GM18868 (cell line): ENCODE data around the gene MYRFL.
"Not testable (repeated sequence)": the region's sequence is repeated elsewhere in the genome, so short reads cannot be mapped to it uniquely, and the experiment has no call there.

ENCODE experiments used
- ATAC-seq: cut with Tn5 transposase; IDR thresholded peaks from one replicate; pipeline ENCODE4 v1.9.1; 2021; ENCODE audit warnings: mild to moderate bottlenecking, moderate library complexity; ENCODE audit not compliant: unreplicated experiment

The MYRFL gene

GRCh38 chr12:69840727-69841126 is 15.7 kb downstream of the MYRFL start:
- no peak for ATAC-seq

- no peak for ATAC-seq
Measured at GRCh38 chr12:69843608-69844007, 18.6 kb downstream of the MYRFL start.

GRCh38 chr12:69844416-69844815 is 19.4 kb downstream of the MYRFL start:
- ATAC-seq = no peak

- no peak for ATAC-seq
Measured at GRCh38 chr12:69844836-69845235, 19.8 kb downstream of the MYRFL start.

GRCh38 chr12:69846976-69847375 is 21.9 kb downstream of the MYRFL start:
- ATAC-seq = no peak

- no peak for ATAC-seq
Measured at GRCh38 chr12:69851976-69852375, 26.9 kb downstream of the MYRFL start.

- ATAC-seq = not testable (repeated sequence)
Measured at GRCh38 chr12:69853176-69853961, 28.3 kb downstream of the MYRFL start.

GRCh38 chr12:69866698-69867097 is 41.7 kb downstream of the MYRFL start:
- ATAC-seq = no peak

- ATAC-seq = no peak
Measured at GRCh38 chr12:69868695-69869094, 43.7 kb downstream of the MYRFL start.

GRCh38 chr12:69872804-69873203 is 47.8 kb downstream of the MYRFL start:
- no peak for ATAC-seq

GRCh38 chr12:69873429-69873828 is 48.4 kb downstream of the MYRFL start:
- no peak for ATAC-seq

GRCh38 chr12:69874606-69875005 is 49.6 kb downstream of the MYRFL start:
- ATAC-seq = no peak

GRCh38 chr12:69875416-69875935 is 50.4 kb downstream of the MYRFL start:
- ATAC-seq = no peak

- peak; percentile 97 for ATAC-seq
Measured at GRCh38 chr12:69879007-69879960, 54.3 kb downstream of the MYRFL start.

- no peak for ATAC-seq
Measured at GRCh38 chr12:69880571-69880970, 55.5 kb downstream of the MYRFL start.

- ATAC-seq = no peak
Measured at GRCh38 chr12:69881771-69882170, 56.7 kb downstream of the MYRFL start.

GRCh38 chr12:69884386-69884785 is 59.4 kb downstream of the MYRFL start:
- ATAC-seq = no peak

- ATAC-seq = peak; percentile 64
Measured at GRCh38 chr12:69885658-69886057, 60.6 kb downstream of the MYRFL start.

- ATAC-seq = no peak
Measured at GRCh38 chr12:69886109-69886508, 61.1 kb downstream of the MYRFL start.

- ATAC-seq = no peak
Measured at GRCh38 chr12:69886715-69887114, 61.7 kb downstream of the MYRFL start.

GRCh38 chr12:69888901-69889300 is 63.9 kb downstream of the MYRFL start:
- no peak for ATAC-seq
